Activated CD8-positive, alpha-beta memory T cell treated with anti-CD3 and anti-CD28 coated beads for 36 hours (primary cell): ENCODE data around the gene SRCIN1. TPM values are rescaled to one million over a fixed set of nuclear protein-coding genes. Genes with fewer than 3 reads are reported as not detected.
"Not testable (repeated sequence)": the region's sequence is repeated elsewhere in the genome, so short reads cannot be mapped to it uniquely, and the experiment has no call there.

Source experiments
- CTCF ChIA-PET: fragments of 350-600 bp; sonication (Branson Sonifier 250); formaldehyde crosslinking; loops from one replicate; lab custom pipeline; 2021; ENCODE audit warnings: antibody characterized with exemption; lab: Charles Lee
- POLR2A ChIA-PET: fragments of 350-600 bp; sonication (Branson Sonifier 250); formaldehyde crosslinking; loops from one replicate; lab custom pipeline; 2021; ENCODE audit warnings: antibody characterized with exemption; lab: Charles Lee
- total RNA-seq, 2 experiments: library from RNA; stranded (reverse); gene quantifications; one replicate each; pipeline ENCODE4 v1.2.3, GENCODE V29; 2021

The SRCIN1 gene
- under 1 TPM; 0.06 to 0.15 TPM for total RNA-seq

GRCh38 chr17:38605841-38606645, at the start of gene SRCIN1:
TSS of gene SRCIN1 (minus strand) at chr17:38605952. CDS start at chr17:38605705, 247 bp downstream.
- ChIA-PET POLR2A (no interaction called here), CTCF (interaction anchor here (0.6 to 1.5 kb wide), 10 partner anchors 14 to 1168 kb away, joined by 3 to 7 read pairs (median 3); no protein-coding TSS in a partner anchor)

GRCh38 chr17:38654411-38655398, 49.0 kb upstream of the SRCIN1 start:
- POLR2A ChIA-PET, result no interaction called here
- CTCF ChIA-PET, result interaction anchor here (0.8 to 2.9 kb wide), 5 partner anchors 9 to 97 kb away, joined by 3 to 13 read pairs (median 7); no protein-coding TSS in a partner anchor

GRCh38 chr17:38653679-38654078, 47.9 kb upstream of the SRCIN1 start:
- POLR2A ChIA-PET, result no interaction called here

GRCh38 chr17:38653230-38653629, 47.5 kb upstream of the SRCIN1 start:
- ChIA-PET CTCF (interaction anchor here (0.7 to 2.9 kb wide), 4 partner anchors 12 to 96 kb away, joined by 3 to 13 read pairs (median 5); no protein-coding TSS in a partner anchor), POLR2A (no interaction called here)

More at GRCh38 chr17:38653679-38654078, 47.9 kb upstream of the SRCIN1 start:
- CTCF ChIA-PET, result interaction anchor here (0.7 to 2.9 kb wide), 4 partner anchors 10 to 96 kb away, joined by 3 to 13 read pairs (median 5); no protein-coding TSS in a partner anchor

GRCh38 chr17:38650653-38651173, 45.0 kb upstream of the SRCIN1 start:
- POLR2A ChIA-PET, result not testable (repeated sequence)
- CTCF ChIA-PET, result interaction anchor here (1.2 to 2.3 kb wide), 2 partner anchors 12 to 17 kb away, joined by 3 to 5 read pairs; no protein-coding TSS in a partner anchor

- ChIA-PET POLR2A (no interaction called here), CTCF (no interaction called here)
These were observed 32.2 kb upstream of the SRCIN1 start for GRCh38 chr17:38637951-38638350.

- POLR2A ChIA-PET, result no interaction called here
- CTCF ChIA-PET, result no interaction called here
These were observed 30.3 kb upstream of the SRCIN1 start for GRCh38 chr17:38636054-38636453.

GRCh38 chr17:38632334-38632733, 26.6 kb upstream of the SRCIN1 start:
- CTCF ChIA-PET, result no interaction called here
- POLR2A ChIA-PET, result no interaction called here

GRCh38 chr17:38628441-38628840, 22.7 kb upstream of the SRCIN1 start:
- ChIA-PET POLR2A (no interaction called here), CTCF (no interaction called here)

- CTCF ChIA-PET, result no interaction called here
These were observed 22.2 kb upstream of the SRCIN1 start for GRCh38 chr17:38627957-38628356.

GRCh38 chr17:38626606-38627226, 21.0 kb upstream of the SRCIN1 start:
- POLR2A ChIA-PET, result not testable (repeated sequence)
- CTCF ChIA-PET, result interaction anchor here (0.9 kb wide), 1 partner anchor 15 kb away, joined by 3 read pairs; no protein-coding TSS in a partner anchor

More at GRCh38 chr17:38627957-38628356, 22.2 kb upstream of the SRCIN1 start:
- POLR2A ChIA-PET, result no interaction called here

GRCh38 chr17:38625482-38625881, 19.7 kb upstream of the SRCIN1 start:
- ChIA-PET POLR2A (no interaction called here), CTCF (interaction anchor here (0.6 to 0.9 kb wide), 2 partner anchors 14 to 527 kb away, joined by 3 read pairs; no protein-coding TSS in a partner anchor)

- ChIA-PET POLR2A (interaction anchor here (1.0 kb wide), 1 partner anchor 21 kb away, joined by 3 read pairs; no protein-coding TSS in a partner anchor), CTCF (interaction anchor here (0.6 to 0.7 kb wide), 2 partner anchors 528 to 960 kb away, joined by 3 to 4 read pairs; no protein-coding TSS in a partner anchor)
These were observed 19.1 kb upstream of the SRCIN1 start for GRCh38 chr17:38624782-38625355.

GRCh38 chr17:38621538-38621937, 15.8 kb upstream of the SRCIN1 start:
- POLR2A ChIA-PET, result no interaction called here
- CTCF ChIA-PET, result no interaction called here

- CTCF ChIA-PET, result no interaction called here
- POLR2A ChIA-PET, result no interaction called here
These were observed 15.0 kb upstream of the SRCIN1 start for GRCh38 chr17:38620551-38621277.

GRCh38 chr17:38619937-38620550, 14.3 kb upstream of the SRCIN1 start:
- ChIA-PET CTCF (no interaction called here), POLR2A (no interaction called here)

GRCh38 chr17:38619451-38619795, 13.7 kb upstream of the SRCIN1 start:
- CTCF ChIA-PET, result no interaction called here
- POLR2A ChIA-PET, result no interaction called here
